Raji (cell line): ENCODE measurements around the gene CTNND2.

ENCODE experiments used
- POLR2A ChIP-seq: IDR thresholded peaks from 2 replicates; pipeline ENCODE4 v1.6.1; 2011; ENCODE audit warnings: low read depth, low read length, control low read depth; ENCODE audit not compliant: insufficient read depth

The CTNND2 gene

DNA sequence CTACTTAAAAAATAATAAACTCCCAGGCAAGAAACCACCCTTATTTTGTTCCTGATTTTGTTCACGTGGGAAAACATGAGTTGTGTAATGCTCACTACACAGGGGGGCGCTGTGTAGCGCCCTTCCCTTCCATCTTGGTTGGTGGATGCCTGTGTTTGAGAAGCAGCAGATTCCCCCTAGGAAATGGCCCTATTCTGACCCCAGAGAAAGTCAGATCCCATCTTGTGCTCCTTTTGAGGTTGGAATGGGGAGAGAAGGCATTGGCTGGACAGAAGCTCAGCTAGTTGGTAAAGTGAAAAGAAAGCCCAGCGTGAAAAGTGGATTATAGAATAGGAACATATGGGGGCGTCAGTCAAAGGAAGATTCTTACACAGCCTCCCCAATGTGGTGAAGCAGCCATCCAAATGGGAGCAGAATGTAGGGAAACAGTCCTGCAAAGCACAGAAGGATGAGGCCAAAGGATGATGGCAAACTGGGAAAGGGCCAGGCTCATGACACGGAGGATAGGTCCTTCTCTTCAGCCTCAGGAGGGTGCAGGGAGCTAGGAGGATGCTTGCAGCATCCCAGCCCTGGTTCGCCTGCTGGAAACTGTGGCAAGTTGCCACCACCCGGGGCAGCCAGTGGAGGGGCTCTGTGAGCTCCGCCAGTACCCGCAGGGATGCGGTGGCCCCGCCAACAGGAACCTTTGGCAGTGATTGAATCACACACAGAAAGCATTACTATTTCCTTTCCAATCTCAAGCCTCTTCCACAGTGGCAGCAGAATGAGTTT is 829.0 kb downstream of the CTNND2 start:
- TF ChIP-seq POLR2A, result no peak

DNA sequence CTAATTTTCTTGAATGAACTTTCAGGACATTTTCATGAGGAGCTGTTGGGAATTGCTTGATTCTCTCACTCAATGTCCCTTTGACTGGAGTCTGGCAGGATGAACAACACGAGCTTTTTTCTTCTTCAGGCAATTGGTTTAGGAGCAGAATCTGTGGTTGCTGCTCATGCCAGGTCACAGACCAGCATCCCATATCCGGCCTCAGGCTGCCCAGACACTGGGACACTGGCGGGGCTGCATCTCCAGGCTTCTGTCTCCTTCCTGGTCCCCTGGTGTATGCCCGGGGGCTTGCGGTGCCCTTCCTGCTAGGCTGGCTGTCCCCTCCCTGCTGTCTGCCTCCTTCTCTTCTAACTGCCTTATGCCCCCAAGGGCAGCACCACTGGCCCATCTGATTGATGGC is 831.7 kb downstream of the CTNND2 start:
- no peak for TF ChIP-seq POLR2A

DNA sequence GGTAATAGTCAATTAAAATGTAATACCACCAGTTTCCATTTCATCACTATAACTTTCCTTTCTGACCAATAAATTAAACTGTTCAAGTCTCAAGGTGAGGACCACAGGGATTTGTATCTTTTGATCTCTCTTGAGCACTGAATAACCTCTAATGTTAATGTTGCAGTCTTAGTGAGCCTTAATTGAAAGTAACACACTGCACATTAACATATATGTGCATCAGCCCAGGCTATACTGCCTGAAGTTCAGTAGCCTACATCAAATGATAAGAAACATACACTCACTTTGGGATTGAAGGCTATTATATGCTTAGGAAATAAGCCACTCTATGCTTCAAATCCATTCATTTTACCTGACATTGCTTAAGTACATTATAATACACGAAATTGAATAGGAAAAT is 832.2 kb downstream of the CTNND2 start:
- TF ChIP-seq POLR2A, result no peak

DNA sequence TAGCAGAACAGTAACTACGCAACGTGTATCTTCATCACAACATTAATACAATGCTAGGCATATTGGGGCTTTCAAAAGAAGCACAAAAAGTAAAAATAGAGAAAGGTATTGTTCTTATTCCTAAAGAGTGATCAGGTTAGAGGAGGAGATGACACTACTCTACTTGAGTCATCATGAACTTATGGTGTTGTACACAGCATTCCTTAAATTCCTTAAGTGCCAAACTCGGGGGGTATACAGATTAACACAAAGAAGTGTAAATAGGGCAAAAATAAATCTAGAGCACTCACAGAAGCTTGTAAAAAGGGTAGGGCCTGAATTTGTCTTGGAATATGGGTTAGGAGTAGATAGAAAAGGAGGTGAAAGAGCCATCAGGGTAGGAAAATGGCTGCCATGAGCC is 835.2 kb downstream of the CTNND2 start:
- TF ChIP-seq POLR2A, result no peak

DNA sequence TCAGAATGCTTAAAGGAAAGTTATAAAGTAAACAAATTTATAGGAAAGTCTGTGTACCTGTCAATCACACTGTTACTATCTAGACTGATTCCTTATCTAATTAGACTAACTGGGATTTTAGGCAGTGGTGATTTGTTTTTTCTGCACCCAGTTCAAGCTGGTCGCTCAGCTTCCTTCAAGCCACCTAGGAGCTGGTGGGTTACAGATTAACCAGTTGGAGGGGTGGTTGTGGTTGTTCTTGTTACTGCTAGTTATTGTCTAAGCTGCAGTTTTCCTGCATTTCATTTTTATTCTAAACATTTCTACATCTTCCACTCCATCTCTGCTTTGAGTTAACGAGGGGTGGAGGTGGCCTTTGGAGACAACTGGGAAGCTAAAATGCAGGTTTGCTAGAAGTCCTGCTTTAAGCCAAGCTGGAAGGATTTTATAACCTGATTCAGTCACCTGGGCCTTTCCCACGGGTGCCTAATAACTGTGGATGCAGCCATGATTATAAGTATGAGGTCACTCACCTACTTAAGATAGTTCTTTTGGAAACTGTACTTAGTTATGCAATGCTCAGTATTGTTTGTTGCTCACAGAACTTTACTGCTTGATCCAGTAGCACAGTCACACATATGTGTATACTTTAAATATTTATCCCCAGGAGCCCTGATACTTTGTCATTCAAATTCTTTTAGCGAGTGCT is 839.3 kb downstream of the CTNND2 start:
- TF ChIP-seq POLR2A, result no peak

DNA sequence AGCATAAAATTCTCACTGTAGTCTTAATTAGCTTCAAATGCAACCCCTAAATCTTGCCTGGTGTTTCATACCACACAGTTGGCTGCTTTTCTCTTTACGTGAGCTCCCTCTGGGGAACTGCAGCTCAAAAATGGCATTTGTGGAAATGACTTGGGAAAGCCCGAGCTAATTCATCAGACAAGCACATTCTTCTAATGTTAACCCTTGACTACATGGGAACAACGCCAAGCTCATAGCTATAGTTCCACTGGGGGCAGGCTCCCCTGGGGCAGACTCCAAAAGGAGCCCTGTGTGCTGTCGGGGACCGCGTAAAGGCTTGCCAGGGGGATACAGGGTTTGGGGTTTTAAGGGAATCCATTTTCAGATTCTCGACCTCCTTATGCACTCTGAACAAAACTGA is 841.8 kb downstream of the CTNND2 start:
- TF ChIP-seq POLR2A, result no peak

DNA sequence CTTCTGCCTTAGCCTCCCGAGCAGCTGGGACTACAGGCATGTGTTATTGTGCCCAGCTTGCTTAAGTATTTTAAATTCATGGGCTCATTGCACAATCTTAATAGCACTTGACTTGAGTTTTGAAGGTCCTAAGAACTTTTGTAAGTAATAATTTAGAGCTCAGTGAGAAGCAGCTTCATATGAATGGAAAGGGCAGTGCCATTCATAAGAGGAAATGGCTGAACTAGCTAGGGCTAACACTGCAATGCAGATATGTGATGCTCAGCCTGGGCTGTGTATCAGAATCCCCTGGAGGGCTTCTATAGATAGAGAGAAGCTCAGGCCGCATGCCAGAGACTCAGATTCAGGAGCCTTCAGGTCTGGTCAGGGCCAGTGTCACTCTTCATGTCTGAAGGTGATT is 847.7 kb downstream of the CTNND2 start:
- no peak for TF ChIP-seq POLR2A

DNA sequence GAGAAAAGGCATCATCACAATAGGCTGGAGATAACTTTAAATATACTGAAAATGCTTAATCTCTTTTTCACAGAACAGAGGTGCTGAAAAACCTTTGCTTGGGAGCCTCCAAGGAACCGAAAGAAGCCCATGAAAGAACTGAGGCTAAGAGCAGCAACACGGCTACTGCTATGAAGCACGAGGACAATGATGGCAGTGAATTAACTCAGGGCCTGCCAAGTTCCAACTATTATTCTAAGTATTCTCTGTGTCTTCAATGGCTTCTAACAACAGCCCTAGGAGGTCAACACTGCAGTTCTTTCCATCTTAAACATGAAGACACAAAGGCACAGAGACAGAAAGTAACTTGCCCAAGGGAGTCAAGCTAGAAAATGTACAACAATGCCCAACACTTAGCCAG is 850.2 kb downstream of the CTNND2 start:
- no peak for TF ChIP-seq POLR2A

DNA sequence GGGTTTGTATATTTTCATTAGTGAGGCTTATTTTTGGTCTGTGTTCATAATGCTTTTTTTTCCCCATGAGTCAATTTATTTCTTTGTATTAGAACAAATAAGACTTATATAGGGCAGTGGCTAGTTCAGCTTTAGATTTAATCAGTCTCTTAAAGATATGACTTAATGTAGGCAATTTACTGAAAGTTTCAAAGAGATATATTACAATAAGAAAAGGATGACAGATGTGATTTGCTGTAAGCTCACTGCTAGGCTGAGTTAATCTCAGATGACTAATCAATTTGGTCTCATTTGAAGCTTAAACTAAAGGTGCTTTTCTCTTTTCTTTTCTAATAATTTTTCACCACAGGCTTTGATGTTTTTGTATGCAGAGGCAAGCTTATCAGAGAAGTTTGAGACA is 851.4 kb downstream of the CTNND2 start:
- no peak for TF ChIP-seq POLR2A

DNA sequence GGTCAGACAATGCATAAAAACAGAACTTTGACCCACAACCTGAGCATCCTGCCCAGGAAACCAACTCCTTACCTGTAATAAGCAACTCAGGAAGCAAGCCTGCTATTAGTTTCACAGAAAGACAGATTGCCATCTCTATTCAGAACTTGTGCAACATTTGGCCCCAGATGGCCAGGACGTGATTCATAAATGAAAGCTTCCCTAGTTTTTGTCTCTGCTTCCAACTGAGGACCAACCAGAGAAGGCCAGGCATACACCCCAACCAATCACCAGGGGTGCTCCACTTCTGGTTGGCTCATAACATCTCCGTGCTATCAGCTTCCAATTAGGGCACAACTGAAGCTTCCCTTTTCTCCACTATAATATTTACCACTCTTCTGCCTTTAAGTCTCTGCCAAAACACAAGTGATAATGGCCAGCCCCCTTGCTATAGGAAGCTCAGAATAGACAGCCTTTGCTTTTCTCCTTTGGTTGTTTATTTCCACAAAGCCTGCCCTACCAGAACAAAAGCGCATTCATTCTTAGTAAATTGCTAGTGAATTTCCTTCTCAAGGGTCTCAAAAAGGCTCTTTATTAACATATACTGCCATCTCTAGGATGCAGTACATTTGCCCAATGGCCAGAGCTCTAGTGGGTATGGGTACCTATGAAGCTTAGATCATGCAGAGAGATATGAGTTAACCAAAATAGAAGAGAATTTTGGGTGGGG is 853.5 kb downstream of the CTNND2 start:
- no peak for TF ChIP-seq POLR2A

DNA sequence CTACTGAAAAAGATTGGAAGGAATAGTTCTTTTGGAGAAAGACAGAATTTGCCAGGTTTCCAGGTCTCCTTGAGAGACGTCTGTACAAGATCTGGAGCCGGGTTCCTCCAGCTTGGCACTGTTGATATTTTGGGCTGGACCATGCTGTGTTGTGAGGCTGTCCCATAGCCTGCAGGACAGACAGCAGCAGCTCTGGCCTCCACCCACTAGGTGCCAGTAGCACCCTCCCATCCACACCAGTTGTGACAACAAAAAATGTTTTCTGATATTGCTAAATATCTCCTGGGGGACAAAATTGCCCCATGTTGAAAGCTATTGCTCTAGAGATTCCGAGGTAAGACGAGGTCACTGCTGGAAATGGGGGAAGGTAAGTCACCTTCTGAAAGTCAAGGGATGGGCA is 855.5 kb downstream of the CTNND2 start:
- TF ChIP-seq POLR2A, result no peak

DNA sequence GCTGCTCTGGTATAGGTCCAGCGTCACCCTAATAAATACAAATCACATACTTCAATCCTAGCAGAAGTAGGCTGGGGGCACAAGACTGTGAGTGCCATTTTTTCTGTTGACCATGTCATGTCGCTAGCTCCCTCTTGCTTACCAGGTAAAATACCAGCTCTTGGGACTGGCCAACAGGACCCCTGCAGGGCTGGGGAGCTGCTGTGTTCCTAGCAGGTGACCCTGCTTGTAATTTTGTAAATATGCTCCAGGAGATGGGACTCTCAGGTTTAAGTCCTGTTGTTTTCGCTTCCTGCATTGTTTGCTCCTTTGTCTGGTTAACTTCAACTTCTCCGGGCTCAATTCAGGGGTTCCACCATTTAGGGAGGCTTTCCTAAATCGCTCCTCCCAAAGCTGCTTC is 856.6 kb downstream of the CTNND2 start:
- no peak for TF ChIP-seq POLR2A

DNA sequence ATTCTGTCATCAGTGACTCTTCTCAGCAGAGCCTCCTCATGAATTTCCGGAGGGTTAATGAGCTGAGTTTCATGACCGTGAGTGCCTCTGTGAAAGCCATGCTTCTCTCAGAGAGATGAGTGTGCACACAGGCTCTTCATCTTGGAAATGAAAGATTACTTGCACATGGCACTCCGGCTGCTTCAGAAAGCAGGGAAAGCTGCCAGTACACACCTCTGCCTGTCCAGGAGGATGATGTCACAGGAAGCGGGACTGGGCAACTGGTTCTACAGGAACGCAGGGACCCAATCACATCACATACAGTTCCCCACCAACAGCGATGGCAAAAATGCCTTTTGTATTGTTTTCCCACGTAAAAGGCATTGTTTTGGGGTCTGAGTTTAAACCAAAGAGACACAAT is 857.2 kb downstream of the CTNND2 start:
- no peak for TF ChIP-seq POLR2A

DNA sequence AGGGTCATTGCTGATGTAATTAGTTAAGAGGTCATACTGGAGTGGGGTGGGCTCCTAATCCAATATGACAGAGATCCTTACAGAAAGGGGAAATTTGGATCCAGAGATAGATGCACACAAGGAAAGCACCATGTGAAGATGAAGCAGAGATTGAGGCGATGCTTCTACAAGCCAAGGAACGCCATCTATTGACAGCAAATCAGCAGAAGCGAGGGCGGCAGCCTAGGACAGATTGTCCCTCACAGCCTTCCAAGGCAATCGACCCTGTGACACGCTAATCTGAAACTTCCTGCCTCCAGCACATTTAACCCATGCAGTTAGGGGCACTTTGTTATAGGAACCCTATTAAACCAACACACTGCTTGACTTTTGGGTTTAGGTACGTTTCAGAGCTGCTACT is 858.1 kb downstream of the CTNND2 start:
- no peak for TF ChIP-seq POLR2A

DNA sequence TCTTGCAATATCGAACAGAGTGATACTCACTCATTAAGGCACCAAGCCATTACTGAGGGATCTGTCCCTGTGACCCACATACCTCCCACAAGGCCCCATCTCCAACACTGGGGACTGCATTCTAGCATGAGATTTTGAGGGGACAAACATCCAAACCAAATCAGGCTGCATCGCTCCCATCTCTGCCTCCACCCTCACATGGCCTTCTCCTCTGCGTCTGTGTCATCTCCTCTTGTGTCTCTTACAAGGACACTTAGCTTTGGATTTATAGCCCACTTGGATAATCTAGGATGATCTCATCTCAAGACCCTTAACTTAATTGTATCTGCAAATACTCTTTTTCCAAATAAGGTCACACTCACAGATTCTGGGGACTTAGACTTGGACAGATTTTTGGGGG is 858.8 kb downstream of the CTNND2 start:
- TF ChIP-seq POLR2A, result no peak

DNA sequence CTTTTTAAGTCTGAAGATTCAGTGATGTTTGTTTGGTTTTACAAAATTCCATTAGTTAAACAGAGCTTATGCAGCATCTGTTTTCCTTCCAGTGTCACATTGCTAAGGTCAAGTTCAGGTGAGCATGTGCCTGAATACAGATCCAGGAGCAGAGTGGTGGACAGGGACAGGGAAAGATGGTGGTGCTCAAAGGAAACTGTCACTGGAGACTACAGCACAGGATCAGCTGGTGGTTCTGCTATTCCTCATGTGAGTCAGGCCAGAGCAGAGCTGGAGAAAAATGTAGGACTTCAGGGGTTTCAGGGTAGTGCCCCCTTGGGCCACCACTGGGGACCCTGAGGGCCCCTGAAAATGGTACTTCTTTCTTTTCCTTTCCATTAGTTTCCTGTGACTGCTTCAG is 859.7 kb downstream of the CTNND2 start:
- no peak for TF ChIP-seq POLR2A
